ENCODE results near the gene HPS1.

DNA sequence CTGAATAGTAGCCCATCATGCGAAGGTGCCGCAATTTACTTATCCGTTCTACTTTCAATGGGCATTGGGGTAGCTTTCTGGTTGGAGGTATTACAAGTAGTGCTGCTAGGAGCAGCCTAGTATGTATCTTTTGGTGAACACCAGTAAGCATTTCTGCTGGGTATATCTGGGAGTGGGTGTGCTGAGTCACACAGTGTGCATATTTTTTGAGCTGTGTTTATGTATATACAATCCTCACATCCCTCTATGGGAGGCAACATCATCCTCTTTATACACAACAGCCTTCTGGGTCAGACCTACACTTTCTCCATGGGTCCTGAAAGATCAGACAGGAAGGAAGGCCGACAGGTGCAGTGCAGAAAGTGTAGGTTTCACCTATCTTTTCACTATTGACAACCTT lies 68.0 kb downstream of the HPS1 start:
- TF ChIP-seq, protein P1, sequence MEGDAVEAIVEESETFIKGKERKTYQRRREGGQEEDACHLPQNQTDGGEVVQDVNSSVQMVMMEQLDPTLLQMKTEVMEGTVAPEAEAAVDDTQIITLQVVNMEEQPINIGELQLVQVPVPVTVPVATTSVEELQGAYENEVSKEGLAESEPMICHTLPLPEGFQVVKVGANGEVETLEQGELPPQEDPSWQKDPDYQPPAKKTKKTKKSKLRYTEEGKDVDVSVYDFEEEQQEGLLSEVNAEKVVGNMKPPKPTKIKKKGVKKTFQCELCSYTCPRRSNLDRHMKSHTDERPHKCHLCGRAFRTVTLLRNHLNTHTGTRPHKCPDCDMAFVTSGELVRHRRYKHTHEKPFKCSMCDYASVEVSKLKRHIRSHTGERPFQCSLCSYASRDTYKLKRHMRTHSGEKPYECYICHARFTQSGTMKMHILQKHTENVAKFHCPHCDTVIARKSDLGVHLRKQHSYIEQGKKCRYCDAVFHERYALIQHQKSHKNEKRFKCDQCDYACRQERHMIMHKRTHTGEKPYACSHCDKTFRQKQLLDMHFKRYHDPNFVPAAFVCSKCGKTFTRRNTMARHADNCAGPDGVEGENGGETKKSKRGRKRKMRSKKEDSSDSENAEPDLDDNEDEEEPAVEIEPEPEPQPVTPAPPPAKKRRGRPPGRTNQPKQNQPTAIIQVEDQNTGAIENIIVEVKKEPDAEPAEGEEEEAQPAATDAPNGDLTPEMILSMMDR (IDR thresholded peaks at IDR 0.05), result no peak
- TF ChIP-seq POLR2A (IDR thresholded peaks at IDR 0.05), result no peak
